ENCODE measurements around the gene FAM161A.

DNA sequence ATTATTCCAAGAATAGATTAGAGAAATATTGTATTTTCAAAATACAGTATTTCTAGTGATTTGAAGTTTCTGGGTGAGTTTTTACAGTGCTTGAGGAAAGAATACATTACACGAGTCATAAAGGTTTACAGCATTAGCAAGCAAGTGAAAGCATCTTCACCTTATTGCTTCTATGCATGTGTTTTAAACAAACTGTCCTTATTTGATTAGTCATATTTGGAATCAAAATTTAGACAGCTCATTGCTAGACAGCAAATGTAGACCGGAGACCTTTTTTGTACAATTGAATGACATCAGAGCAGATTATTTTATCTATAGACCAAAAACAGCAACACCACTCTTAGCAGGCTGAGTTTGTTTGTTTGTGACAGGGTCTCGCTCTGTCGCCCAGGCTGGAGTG, 69.2 kb downstream of the FAM161A start:
- TF ChIP-seq, protein P1, sequence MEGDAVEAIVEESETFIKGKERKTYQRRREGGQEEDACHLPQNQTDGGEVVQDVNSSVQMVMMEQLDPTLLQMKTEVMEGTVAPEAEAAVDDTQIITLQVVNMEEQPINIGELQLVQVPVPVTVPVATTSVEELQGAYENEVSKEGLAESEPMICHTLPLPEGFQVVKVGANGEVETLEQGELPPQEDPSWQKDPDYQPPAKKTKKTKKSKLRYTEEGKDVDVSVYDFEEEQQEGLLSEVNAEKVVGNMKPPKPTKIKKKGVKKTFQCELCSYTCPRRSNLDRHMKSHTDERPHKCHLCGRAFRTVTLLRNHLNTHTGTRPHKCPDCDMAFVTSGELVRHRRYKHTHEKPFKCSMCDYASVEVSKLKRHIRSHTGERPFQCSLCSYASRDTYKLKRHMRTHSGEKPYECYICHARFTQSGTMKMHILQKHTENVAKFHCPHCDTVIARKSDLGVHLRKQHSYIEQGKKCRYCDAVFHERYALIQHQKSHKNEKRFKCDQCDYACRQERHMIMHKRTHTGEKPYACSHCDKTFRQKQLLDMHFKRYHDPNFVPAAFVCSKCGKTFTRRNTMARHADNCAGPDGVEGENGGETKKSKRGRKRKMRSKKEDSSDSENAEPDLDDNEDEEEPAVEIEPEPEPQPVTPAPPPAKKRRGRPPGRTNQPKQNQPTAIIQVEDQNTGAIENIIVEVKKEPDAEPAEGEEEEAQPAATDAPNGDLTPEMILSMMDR (IDR thresholded peaks at IDR 0.05) = no peak
- no peak for TF ChIP-seq ZFX (IDR thresholded peaks at IDR 0.05; ENCODE audit: borderline replicate concordance)
